DOHH2 (cell line): ENCODE data around the gene ERFE.

ENCODE experiments used
- H3F3A ChIP-seq: fragments of 200-600 bp; sonication (generic), shearing (Covaris generic); 2 replicates; pipeline ENCODE4 v1.6.0; 2016; ENCODE audit warnings: antibody characterized with exemption, mild to moderate bottlenecking; ENCODE audit not compliant: control insufficient read depth, insufficient read depth
- H3K27ac ChIP-seq: fragments of 200-600 bp; sonication (generic); 2 replicates; pipeline ENCODE4 v1.5.1; 2014; ENCODE audit warnings: low read depth, mild to moderate bottlenecking, low read length, moderate library complexity
- H3K27me3 ChIP-seq: fragments of 200-600 bp; sonication (generic); 2 replicates; pipeline ENCODE4 v1.6.1; 2014; ENCODE audit warnings: mild to moderate bottlenecking, low read length, mixed read lengths; ENCODE audit not compliant: control insufficient read depth
- H3K36me3 ChIP-seq: fragments of 200-600 bp; sonication (generic); 2 replicates; pipeline ENCODE4 v1.6.1; 2014; ENCODE audit warnings: mild to moderate bottlenecking, low read length, moderate library complexity, mixed read lengths; ENCODE audit not compliant: control insufficient read depth
- H3K4me1 ChIP-seq: fragments of 200-600 bp; sonication (generic); 2 replicates; pipeline ENCODE4 v1.6.1; 2014; ENCODE audit warnings: mild to moderate bottlenecking, low read length, mixed read lengths; ENCODE audit not compliant: control insufficient read depth
- H3K4me2 ChIP-seq: fragments of 200-600 bp; sonication (generic); 2 replicates; pipeline ENCODE4 v1.6.0; 2014; ENCODE audit warnings: mild to moderate bottlenecking, low read length, moderate library complexity
- H3K4me3 ChIP-seq: fragments of 200-600 bp; sonication (generic); 2 replicates; pipeline ENCODE4 v1.5.1; 2014; ENCODE audit warnings: mild to moderate bottlenecking, low read length, mixed read lengths
- H3K79me2 ChIP-seq: fragments of 200-600 bp; sonication (generic); 2 replicates; pipeline ENCODE4 v1.6.1; 2014; ENCODE audit warnings: mild to moderate bottlenecking, low read length, mixed read lengths; ENCODE audit not compliant: control insufficient read depth
- H3K9me2 ChIP-seq: fragments of 200-600 bp; sonication (generic); replicated peaks from 2 replicates; pipeline ENCODE4 v1.6.1; 2014; ENCODE audit warnings: mild to moderate bottlenecking, low read length, mixed read lengths; ENCODE audit not compliant: control insufficient read depth
- H3K9me3 ChIP-seq: fragments of 200-600 bp; sonication (generic); 2 replicates; pipeline ENCODE4 v1.6.1; 2014; ENCODE audit warnings: antibody characterized with exemption, low read length, mixed read lengths; ENCODE audit not compliant: control insufficient read depth, insufficient read depth
- H4K20me1 ChIP-seq: fragments of 200-600 bp; sonication (generic); 2 replicates; pipeline ENCODE4 v1.6.0; 2014; ENCODE audit warnings: low read depth, mild to moderate bottlenecking, antibody characterized with exemption, low read length, moderate library complexity; ENCODE audit not compliant: control insufficient read depth, insufficient read depth
- EZH2phosphoT487 ChIP-seq: fragments of 200-600 bp; sonication (generic); IDR thresholded peaks from 2 replicates; pipeline ENCODE4 v1.6.1; 2017; ENCODE audit warnings: borderline replicate concordance, mild to moderate bottlenecking, antibody characterized with exemption, low read length, moderate library complexity, mixed read lengths
- TF ChIP-seq, protein P1 (sequence below): fragments of 200-600 bp; sonication (generic); IDR thresholded peaks from one replicate; pipeline ENCODE4 v1.5.1; 2014; ENCODE audit warnings: antibody characterized with exemption, mild to moderate bottlenecking, low read depth, low read length; ENCODE audit not compliant: poor library complexity, severe bottlenecking

ERFE gene

DNA sequence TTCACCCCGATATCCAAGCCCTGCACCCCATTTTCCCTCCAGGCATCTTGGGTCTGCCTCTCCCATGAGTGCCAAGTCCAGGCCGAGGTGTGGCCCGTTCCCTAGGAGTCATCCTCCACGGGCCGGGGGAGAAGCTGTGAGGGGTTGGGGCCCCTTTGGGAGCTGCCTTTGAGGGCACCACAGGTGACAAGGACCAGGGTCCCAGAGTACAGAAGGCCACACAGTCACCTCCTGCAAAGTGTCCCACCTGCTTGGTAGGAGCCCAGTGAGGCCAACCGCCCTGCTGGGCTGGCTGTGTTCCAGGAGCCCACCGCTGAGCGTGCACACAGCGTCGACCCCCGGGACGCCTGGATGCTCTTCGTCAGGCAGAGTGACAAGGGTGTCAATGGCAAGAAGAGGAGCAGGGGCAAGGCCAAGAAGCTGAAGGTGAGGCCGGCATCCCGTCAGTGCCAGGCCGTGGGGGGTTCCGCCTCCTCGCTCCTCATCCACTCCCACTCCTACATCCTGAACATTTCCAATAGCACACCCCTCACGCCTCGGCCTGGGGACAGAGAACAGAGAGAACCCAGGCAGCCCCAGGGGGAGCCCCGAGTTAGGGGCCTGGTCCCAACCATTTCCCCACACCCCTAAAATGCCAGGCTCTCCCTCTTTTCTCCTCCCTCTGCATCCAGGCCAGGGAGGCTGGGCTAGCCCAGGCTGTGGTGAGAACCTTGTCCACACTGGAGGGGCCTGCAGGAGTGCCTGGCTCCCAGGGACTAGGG lies 2.7 kb downstream of the ERFE start:
- H3K9me2 ChIP-seq = no peaks in the 10 kb centered on the region
- H3K4me2 ChIP-seq = no peak overlapping the region
- no peaks in the 10 kb centered on the region for H3K79me2 ChIP-seq
- peaks cover 6% of the 10 kb centered on the region for H3K27me3 ChIP-seq
- H3K4me1 ChIP-seq = peaks cover 22% of the 10 kb centered on the region
- no peaks in the 10 kb centered on the region for H3K9me3 ChIP-seq
- no peak overlapping the region for H3K27ac ChIP-seq
- H3F3A ChIP-seq = no peaks in the 10 kb centered on the region
- no peak for TF ChIP-seq EZH2phosphoT487
- TF ChIP-seq, protein P1, sequence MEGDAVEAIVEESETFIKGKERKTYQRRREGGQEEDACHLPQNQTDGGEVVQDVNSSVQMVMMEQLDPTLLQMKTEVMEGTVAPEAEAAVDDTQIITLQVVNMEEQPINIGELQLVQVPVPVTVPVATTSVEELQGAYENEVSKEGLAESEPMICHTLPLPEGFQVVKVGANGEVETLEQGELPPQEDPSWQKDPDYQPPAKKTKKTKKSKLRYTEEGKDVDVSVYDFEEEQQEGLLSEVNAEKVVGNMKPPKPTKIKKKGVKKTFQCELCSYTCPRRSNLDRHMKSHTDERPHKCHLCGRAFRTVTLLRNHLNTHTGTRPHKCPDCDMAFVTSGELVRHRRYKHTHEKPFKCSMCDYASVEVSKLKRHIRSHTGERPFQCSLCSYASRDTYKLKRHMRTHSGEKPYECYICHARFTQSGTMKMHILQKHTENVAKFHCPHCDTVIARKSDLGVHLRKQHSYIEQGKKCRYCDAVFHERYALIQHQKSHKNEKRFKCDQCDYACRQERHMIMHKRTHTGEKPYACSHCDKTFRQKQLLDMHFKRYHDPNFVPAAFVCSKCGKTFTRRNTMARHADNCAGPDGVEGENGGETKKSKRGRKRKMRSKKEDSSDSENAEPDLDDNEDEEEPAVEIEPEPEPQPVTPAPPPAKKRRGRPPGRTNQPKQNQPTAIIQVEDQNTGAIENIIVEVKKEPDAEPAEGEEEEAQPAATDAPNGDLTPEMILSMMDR = no peak
- H3K36me3 ChIP-seq = no peaks in the 10 kb centered on the region
- H3K4me3 ChIP-seq = no peak overlapping the region
- no peaks in the 10 kb centered on the region for H4K20me1 ChIP-seq

DNA sequence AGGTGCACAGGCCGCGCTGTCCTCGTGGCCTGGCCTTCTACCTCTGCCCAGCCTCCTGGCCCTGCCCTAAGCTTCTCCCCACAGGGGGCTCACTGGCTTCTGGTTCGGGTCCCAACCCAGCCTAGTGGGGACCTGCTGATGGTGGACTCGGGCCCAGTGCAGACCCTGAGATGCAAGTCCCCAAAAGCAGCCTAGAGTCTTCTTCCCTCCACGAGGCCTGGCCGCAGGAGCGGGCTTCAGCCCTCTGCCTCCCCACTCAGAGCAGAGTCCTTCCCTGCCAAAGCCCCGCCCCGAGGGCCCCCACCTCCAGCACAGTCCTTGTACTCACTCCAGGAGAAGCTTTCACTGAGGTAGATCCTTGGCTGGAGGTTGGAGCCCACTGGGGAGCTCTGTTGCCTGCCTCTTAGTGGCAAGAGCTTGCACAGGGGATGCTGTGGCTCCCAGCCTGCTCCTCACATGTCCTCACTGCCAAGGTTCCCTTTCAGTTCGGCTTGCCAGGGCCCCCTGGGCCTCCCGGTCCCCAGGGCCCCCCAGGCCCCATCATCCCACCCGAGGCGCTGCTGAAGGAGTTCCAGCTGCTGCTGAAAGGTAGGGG lies 3.6 kb downstream of the ERFE start:
- Histone ChIP-seq H3K4me1 (peaks cover 22% of the 10 kb centered on the region), H3K36me3 (no peaks in the 10 kb centered on the region), H3K27ac (no peak overlapping the region), H4K20me1 (no peaks in the 10 kb centered on the region), H3K79me2 (no peaks in the 10 kb centered on the region), H3F3A (no peaks in the 10 kb centered on the region), H3K9me3 (no peaks in the 10 kb centered on the region), H3K4me3 (no peak overlapping the region), H3K9me2 (no peaks in the 10 kb centered on the region), H3K4me2 (no peak overlapping the region), H3K27me3 (peaks cover 6% of the 10 kb centered on the region)
- TF ChIP-seq, protein P1 = no peak
- TF ChIP-seq EZH2phosphoT487 = no peak

DNA sequence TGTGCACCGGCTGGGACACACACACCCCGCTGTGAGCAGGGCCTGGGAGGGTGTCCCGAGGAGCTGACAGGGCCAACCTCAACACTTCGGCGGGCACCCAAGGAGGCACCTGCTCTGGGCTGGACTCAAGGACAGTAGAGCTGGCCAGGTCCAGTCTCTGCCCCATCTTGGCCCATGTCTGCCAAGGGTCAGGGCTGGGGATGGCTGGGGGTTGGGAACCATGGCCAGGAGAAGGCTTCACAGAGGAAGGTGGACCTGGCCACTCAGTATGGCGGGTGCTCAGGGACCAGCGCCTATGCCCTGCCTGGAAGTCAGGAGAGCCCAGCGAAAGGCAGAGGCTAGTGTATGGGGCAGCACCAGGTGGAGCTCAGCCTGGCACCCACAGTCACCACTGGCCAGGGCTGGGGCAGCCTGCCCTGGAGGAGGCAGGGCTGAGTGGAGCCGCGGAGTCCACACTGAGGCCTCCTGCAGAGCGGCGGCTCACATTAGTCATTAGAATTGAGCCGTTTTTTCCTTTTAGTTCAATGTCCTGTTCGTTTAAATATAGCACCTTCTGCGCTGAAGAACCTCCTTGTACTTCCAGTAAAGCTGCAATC lies 4.2 kb downstream of the ERFE start:
- Histone ChIP-seq H3K79me2 (no peaks in the 10 kb centered on the region), H3K36me3 (no peaks in the 10 kb centered on the region), H3K4me3 (no peak overlapping the region), H3K4me2 (no peak overlapping the region), H3K4me1 (peaks cover 22% of the 10 kb centered on the region), H3F3A (no peaks in the 10 kb centered on the region), H3K27ac (no peak overlapping the region), H3K9me3 (no peaks in the 10 kb centered on the region), H4K20me1 (no peaks in the 10 kb centered on the region), H3K9me2 (no peaks in the 10 kb centered on the region), H3K27me3 (peaks cover 6% of the 10 kb centered on the region)
- TF ChIP-seq, protein P1 = no peak
- TF ChIP-seq EZH2phosphoT487 = no peak
